Measurements from ENCODE around the gene PRAMEF25. TPM values are rescaled to one million over a fixed set of nuclear protein-coding genes. Genes with fewer than 3 reads are reported as not detected.
"Not testable (repeated sequence)": the region's sequence is repeated elsewhere in the genome, so short reads cannot be mapped to it uniquely, and the experiment has no call there.

Gene PRAMEF25
- total RNA-seq = not detected
- long read RNA-seq = 0 reads

DNA sequence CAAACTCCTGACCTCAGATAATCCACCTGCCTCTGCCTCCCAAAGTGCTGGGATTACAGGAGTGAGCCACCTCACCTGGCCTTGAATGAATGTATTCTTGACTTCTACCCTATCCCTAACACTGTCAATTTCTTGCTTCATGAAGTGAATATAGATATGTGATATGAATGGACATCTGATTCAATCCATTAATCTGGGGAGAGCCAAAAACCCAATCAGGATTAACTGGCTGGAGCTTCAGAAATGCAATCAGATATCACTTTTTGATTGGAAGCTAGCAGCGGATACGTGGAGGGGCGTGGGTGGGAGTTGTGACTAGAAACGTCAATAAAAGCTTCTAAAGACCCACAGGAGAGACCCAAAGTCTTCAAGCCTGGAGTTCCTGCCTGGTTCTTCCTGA lies at the start of gene PRAMEF25:
Gene PRAMEF25, plus strand, starts transcription at position 301 of the 400 bp plus-strand sequence. CDS start 2,920 bp downstream, outside the sequence.
- H3K9me3 ChIP-seq (replicated peaks); H3K36me3 ChIP-seq; H3K27ac ChIP-seq (replicated peaks); H3K4me3 ChIP-seq; H3K4me1 ChIP-seq; DNase-seq; intact Hi-C loops (cut with micrococcal nuclease); H3K27me3 ChIP-seq (ENCODE audit: low read depth): not testable (repeated sequence)

- H3K27me3 ChIP-seq (ENCODE audit: low read depth); DNase-seq; H3K4me3 ChIP-seq; H3K4me1 ChIP-seq; H3K9me3 ChIP-seq (replicated peaks); H3K27ac ChIP-seq (replicated peaks); intact Hi-C loops (cut with micrococcal nuclease); H3K36me3 ChIP-seq: not testable (repeated sequence)
These were observed 14.1 kb upstream of the PRAMEF25 start, which contains the start of gene PRAMEF27 for GRCh38 chr1:13056475-13056874. Gene PRAMEF27, minus strand, starts transcription at chr1:13056575. Its CDS starts 2,916 bp downstream, at chr1:13053659.

DNA sequence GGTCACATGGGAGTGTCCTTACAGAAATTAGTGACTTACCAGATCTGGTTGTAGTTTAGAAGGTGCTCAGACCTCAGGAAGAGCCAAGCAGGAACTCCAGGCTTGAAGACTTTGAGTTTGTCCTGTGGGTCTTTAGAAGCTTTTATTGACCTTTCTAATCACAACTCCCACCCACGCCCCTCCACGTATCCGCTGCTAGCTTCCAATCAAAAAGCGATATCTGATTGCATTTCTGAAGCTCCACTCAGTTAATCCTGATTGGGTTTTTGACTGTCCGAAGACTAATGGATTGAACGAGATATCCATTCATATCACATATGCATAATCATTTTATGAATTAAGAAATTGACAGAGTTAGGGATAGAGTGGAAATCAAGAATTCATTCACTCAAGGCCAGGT lies 46.2 kb downstream of the PRAMEF25 start, which contains the start of gene HNRNPCL2:
Gene HNRNPCL2, minus strand, starts transcription at position 101 of the 400 bp plus-strand sequence. CDS start 454 bp downstream, outside the sequence.
- not testable (repeated sequence) for H3K4me3 ChIP-seq

More for the DNA sequence above, 46.2 kb downstream of the PRAMEF25 start, which contains the start of gene HNRNPCL2:
- intact Hi-C loops (cut with micrococcal nuclease); DNase-seq; H3K4me1 ChIP-seq; H3K9me3 ChIP-seq (replicated peaks); H3K36me3 ChIP-seq; H3K27ac ChIP-seq (replicated peaks): not testable (repeated sequence)
- peaks cover 75% of the 10 kb centered on the region for H3K27me3 ChIP-seq (ENCODE audit: low read depth)

Other genes starting within 250 kb of the PRAMEF25 start
- not detected for gene PRAMEF11, start 239.4 kb upstream of the PRAMEF25 start, total RNA-seq
- gene HNRNPCL1, start 222.1 kb upstream of the PRAMEF25 start, total RNA-seq = not detected
- gene PRAMEF2, start 213.7 kb upstream of the PRAMEF25 start, total RNA-seq = not detected
- not detected for gene PRAMEF4, start 184.6 kb upstream of the PRAMEF25 start, total RNA-seq
- not detected for gene PRAMEF10, start 172.5 kb upstream of the PRAMEF25 start, total RNA-seq
- not detected for gene PRAMEF7, start 154.2 kb upstream of the PRAMEF25 start, total RNA-seq
- not detected for gene PRAMEF6, start 123.2 kb upstream of the PRAMEF25 start, total RNA-seq
- gene PRAMEF27, start 14.2 kb upstream of the PRAMEF25 start, total RNA-seq = not detected
- gene HNRNPCL3, start 10.0 kb upstream of the PRAMEF25 start, total RNA-seq = not detected
- gene HNRNPCL2, start 46.1 kb downstream of the PRAMEF25 start, total RNA-seq = not detected
- gene PRAMEF26, start 85.2 kb downstream of the PRAMEF25 start, total RNA-seq = not detected
- gene HNRNPCL4, start 94.9 kb downstream of the PRAMEF25 start, total RNA-seq = not detected
- not detected for gene PRAMEF9, start 101.1 kb downstream of the PRAMEF25 start, total RNA-seq
- not detected for gene PRAMEF13, start 130.6 kb downstream of the PRAMEF25 start, total RNA-seq
- not detected for gene PRAMEF18, start 155.4 kb downstream of the PRAMEF25 start, total RNA-seq
- gene PRAMEF5, start 183.4 kb downstream of the PRAMEF25 start, total RNA-seq = not detected
- not detected for gene PRAMEF8, start 214.4 kb downstream of the PRAMEF25 start, total RNA-seq
- not detected for gene PRAMEF33, start 232.8 kb downstream of the PRAMEF25 start, total RNA-seq
- not detected for gene PRAMEF15, start 244.8 kb downstream of the PRAMEF25 start, total RNA-seq

Measured in left ventricle myocardium inferior (tissue), 1 donor.